Gastroesophageal sphincter (tissue), 3 donors: ENCODE data around the gene BAHCC1.

ENCODE experiments used
- CTCF ChIP-seq, 4 experiments: fragments of 200-600 bp in 2 of 4; fragments of 450-650 bp in 2 of 4; sonication (generic) in 1 of 4; IDR thresholded peaks; one replicate each; pipeline ENCODE4 v1.5.1; 2017 to 2019; ENCODE audit warnings: antibody characterized with exemption in 4 of 4, mild to moderate bottlenecking in 2 of 4, moderate library complexity in 2 of 4
- EP300 ChIP-seq: sonication (generic); formaldehyde crosslinking; IDR thresholded peaks from one replicate; pipeline ENCODE4 v1.6.1; 2017; ENCODE audit warnings: antibody characterized with exemption, mild to moderate bottlenecking

GRCh38 chr17:81413497-81414135, 18.4 kb downstream of the BAHCC1 start:
- TF ChIP-seq CTCF (IDR thresholded peaks at IDR 0.05) (no peak), EP300 (no peak)
